ENCODE data around the gene BAG1.

BAG1 gene

DNA sequence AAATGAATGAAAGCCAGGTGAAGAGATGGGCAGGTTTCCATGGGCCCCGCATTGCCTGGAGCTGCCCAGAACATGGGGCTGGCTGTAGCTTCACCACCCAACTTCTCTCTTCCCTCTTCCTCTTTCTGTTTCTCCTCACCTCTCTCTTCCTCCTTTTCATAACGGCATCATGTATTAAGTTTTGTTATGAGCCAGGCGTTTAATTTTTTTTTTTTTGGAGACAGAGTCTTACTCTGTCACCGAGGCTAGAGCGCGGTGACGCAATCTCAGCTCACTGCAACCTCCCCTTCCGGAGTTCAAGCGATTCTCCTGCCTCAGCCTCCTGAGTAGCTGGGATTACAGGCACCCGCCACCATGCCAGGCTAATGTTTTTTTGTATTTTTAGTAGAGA, 37.5 kb downstream of the BAG1 start:
- no peak overlapping the region for H3K9ac ChIP-seq (ENCODE audit: low read depth, low read length)
- no peaks in the 10 kb centered on the region; the same call in 1 of the 2 replicates for H3K4me1 ChIP-seq (ENCODE audit: insufficient read depth, low read length)
- H3K36me3 ChIP-seq (ENCODE audit: insufficient read depth, low read length): no peaks in the 10 kb centered on the region
- H3K9me3 ChIP-seq (ENCODE audit: control insufficient read depth, insufficient read depth, low read length): no peaks in the 10 kb centered on the region

DNA sequence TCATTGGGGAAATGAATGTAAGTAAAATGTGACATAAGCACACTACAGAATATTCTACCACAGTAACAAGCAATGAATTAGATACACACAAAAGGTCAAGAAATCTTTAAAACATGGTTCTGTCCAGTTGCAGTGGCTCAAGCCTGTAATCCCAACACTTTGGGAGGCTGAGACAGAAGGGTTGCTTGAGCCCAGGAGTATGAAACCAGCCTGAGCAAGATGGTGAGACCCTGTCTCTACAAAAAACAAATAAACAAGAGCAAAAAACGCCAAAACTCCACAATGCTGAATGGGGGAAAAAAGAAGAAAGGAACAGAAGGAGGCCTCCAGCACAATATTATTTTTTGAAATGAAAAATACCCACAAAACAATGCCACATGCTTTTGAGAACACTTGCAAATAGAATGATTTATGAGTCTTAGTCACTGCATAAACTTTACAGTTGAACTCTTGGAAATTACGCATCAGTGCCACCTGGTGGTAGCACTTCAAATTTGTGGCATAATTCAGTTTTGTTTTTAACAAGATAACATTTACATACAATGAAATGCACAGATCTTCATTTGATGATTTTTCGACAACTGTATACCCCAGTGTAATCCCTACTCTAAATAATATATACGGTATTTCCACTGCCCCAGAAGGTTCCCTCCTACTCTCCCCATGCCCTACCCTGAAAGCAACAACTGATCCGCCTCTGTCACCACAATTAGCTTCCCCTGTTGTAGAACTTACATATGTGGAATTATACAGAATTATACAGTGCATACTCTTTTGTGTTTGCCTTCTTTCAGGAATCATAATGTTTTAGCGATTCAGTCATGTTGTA, 39.0 kb downstream of the BAG1 start:
- no peaks in the 10 kb centered on the region for H3K9me3 ChIP-seq (ENCODE audit: control insufficient read depth, insufficient read depth, low read length)
- no peaks in the 10 kb centered on the region for H3K36me3 ChIP-seq (ENCODE audit: insufficient read depth, low read length)
- H3K9ac ChIP-seq (ENCODE audit: low read depth, low read length): no peak overlapping the region
- no peaks in the 10 kb centered on the region; the same call in 1 of the 2 replicates for H3K4me1 ChIP-seq (ENCODE audit: insufficient read depth, low read length)

DNA sequence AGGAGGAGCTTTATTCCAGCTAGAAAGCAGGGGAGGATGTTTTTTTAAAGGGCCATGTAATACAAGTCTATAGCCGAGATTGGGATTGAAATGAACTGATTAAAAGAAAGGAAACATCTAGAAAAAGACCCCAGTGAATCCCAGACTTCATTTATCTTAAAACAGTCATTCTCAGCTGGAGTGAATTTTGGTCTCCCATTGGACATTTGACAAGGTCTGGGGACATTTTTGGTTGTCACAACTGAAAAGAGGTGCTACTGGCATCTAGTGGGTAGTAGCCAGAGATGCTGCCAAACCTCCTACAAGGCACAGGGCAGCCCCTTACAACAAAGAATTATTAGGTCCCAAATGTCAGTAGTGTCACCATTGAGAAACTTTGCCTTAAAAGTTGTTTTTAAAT, 40.8 kb downstream of the BAG1 start:
- no peaks in the 10 kb centered on the region for H3K9me3 ChIP-seq (ENCODE audit: control insufficient read depth, insufficient read depth, low read length)
- no peaks in the 10 kb centered on the region; the same call in 1 of the 2 replicates for H3K4me1 ChIP-seq (ENCODE audit: insufficient read depth, low read length)
- H3K36me3 ChIP-seq (ENCODE audit: insufficient read depth, low read length): no peaks in the 10 kb centered on the region
- H3K9ac ChIP-seq (ENCODE audit: low read depth, low read length): no peak overlapping the region

DNA sequence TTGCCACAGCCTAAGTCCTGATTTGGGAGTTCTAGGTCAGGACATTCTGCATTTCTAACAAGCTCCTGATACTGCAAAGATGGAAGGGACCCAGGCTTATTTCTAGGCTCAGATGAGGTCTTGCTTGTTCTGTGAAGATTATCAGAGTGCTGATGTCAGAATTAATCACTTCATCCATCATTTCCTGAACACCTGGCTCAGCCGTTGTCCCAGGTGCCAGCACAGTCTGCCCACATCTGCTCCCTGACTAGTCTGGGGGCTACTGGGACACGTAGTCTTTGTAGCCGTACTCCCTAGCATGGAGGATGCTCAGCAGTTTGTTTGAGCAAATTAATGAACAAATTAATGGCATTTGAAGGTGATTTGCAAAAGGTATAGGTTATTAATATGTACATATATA, 42.5 kb downstream of the BAG1 start:
- H3K9me3 ChIP-seq (ENCODE audit: control insufficient read depth, insufficient read depth, low read length): no peaks in the 10 kb centered on the region
- H3K4me1 ChIP-seq (ENCODE audit: insufficient read depth, low read length): no peaks in the 10 kb centered on the region
- no peak overlapping the region for H3K9ac ChIP-seq (ENCODE audit: low read depth, low read length)
- no peaks in the 10 kb centered on the region for H3K36me3 ChIP-seq (ENCODE audit: insufficient read depth, low read length)

DNA sequence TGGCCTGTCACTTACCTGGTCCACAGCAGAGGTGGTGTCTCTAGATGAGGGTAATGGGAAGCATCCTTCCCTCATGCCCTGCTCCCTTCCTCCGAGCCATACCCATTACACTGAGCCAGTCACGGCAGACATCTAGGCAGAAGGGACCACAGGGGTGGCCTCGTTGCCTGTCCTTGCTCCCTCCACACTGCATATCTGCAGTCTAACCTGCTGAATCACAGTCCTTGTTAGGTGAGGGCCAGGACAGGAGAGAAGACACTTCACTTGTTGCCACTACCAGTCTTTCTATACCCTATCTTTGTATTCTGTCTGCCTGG, 43.0 kb downstream of the BAG1 start:
- Histone ChIP-seq H3K9me3 (ENCODE audit: control insufficient read depth, insufficient read depth, low read length) (no peaks in the 10 kb centered on the region), H3K9ac (ENCODE audit: low read depth, low read length) (no peak overlapping the region), H3K4me1 (ENCODE audit: insufficient read depth, low read length) (no peaks in the 10 kb centered on the region), H3K36me3 (ENCODE audit: insufficient read depth, low read length) (no peaks in the 10 kb centered on the region)

DNA sequence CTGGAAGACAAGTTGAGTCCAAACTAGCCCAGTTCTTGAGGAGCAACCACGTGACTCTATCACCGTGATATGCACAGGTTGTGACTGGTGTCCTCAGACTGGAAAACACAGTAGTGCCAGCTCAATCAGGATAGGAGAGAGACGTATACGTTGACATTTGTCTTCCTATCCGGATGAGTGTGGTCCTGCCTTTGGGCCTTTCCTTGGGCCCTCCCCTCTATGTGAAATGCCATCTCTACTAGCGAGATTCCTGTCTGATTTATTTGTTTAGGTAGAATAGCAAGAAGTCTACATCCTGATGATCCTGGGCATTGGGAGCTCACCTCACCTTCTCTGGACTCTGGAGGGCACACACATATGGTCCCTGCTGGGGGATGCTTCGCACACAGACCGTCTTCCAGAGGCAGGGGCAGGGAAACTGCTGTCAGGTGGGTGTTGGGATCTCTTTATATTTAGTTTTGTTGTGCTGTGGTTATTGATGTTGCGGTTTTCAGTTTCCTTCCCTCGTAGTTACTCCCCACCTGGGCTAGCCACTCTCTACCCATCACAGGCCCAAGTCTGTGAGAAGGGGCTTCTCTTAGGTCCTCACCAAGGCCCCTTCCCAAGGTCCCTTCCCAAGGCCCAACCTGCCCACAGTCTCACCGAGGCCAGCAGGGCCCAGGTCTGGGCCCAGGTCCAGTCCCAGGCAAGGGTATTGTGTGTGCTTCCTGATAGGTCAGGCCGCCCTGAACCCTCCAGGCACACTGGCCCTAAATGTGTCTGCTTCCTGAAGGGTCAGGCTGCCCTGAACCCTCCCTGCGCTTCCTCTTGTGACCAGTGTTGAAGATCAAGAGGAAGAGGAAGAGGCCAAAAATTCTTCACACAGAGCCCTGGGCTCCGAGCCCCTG, 43.6 kb downstream of the BAG1 start:
- Histone ChIP-seq H3K36me3 (ENCODE audit: insufficient read depth, low read length) (no peaks in the 10 kb centered on the region), H3K9me3 (ENCODE audit: control insufficient read depth, insufficient read depth, low read length) (no peaks in the 10 kb centered on the region), H3K4me1 (ENCODE audit: insufficient read depth, low read length) (no peaks in the 10 kb centered on the region), H3K9ac (ENCODE audit: low read depth, low read length) (no peak overlapping the region)

DNA sequence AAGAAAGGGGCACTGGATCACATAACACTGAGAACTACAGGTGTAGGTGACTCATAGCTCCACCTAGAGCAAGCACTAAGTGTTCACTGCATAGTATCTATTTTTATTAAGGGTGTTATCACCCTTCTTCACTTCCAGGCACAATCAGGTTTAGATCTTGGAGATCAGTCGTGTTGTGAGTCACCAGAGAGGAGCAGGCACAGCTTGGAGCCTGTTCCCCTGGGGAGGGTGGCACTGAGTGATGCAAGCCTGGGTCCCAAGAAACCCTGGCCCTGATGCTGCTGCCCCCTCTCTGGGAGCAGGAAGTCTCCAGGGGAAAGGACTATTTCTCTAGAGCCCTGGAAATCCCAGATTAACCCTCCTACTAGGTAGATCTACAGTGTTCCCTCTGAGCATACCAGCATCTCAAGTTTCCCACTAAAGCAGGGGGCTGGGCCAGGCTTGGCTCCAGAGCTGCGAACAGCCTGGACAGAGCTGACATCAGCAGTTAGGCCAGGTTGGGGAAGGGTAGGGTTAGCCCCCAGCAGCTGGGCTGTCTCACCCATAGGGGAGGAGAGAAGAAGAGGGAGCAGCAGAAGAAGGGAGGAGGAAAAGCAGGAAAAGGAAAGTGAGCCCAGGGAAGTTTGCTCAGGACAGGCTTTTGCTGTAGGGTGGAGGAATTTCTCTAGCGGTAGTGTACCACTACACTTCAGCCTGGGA, 52.7 kb downstream of the BAG1 start:
- Histone ChIP-seq H3K4me1 (ENCODE audit: insufficient read depth, low read length) (peaks cover 9% of the 10 kb centered on the region), H3K9ac (ENCODE audit: low read depth, low read length) (no peak overlapping the region), H3K36me3 (ENCODE audit: insufficient read depth, low read length) (no peaks in the 10 kb centered on the region), H3K9me3 (ENCODE audit: control insufficient read depth, insufficient read depth, low read length) (no peaks in the 10 kb centered on the region)

DNA sequence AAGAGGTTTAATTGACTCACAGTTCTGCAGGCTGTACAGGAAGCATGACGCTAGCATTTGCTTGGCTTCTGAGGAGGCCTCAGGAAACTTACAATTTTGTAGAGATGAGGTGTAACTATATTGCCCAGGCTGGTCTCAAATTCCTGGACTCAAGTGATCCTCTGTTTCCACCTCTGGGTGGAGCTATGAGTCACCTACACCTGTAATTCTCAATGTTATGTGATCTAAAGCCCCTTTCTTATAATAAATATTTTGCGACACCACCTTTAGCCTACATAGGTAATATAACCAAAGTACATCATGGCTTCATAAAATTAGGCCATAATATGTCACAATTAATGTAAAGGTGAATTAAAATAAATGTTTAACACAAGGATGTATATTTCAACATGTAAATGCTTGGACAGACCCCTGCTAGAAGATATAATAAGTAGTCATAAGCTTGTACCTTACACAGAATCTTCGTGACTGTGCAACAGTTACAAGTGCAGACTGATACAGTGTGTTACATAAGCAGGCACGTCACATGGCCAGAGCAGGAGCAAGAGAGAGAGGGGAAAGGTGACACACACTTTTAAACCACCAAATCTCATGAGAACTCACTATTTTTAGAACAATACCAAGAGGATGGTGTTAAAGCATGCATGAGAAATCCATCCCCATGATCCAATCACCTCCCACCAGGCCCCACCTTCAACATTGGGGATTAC, 54.3 kb downstream of the BAG1 start:
- Histone ChIP-seq H3K9ac (ENCODE audit: low read depth, low read length) (no peak overlapping the region), H3K36me3 (ENCODE audit: insufficient read depth, low read length) (no peaks in the 10 kb centered on the region), H3K4me1 (ENCODE audit: insufficient read depth, low read length) (peaks cover 9% of the 10 kb centered on the region), H3K9me3 (ENCODE audit: control insufficient read depth, insufficient read depth, low read length) (no peaks in the 10 kb centered on the region)

DNA sequence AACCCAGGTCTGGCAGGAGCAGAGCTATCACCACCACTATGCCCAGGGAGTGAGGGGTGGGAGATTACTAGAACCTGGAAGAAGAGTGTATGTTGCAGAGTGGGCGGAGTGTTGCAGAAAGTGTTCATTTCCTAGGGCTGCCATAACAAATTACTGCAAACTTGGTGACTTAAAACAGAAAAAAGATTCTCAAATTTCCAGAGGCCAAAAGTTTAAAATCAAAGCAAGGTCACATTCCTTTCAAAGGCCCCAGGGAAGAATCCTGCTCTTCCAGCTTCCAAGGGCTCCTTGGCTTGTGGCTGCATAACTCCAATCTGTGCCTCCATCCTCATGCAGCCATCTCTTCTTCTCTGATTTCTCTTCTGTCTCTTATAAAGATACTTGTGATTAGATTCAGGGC, 55.1 kb downstream of the BAG1 start:
- Histone ChIP-seq H3K9me3 (ENCODE audit: control insufficient read depth, insufficient read depth, low read length) (no peaks in the 10 kb centered on the region), H3K4me1 (ENCODE audit: insufficient read depth, low read length) (peaks cover 9% of the 10 kb centered on the region), H3K36me3 (ENCODE audit: insufficient read depth, low read length) (no peaks in the 10 kb centered on the region), H3K9ac (ENCODE audit: low read depth, low read length) (no peak overlapping the region)

DNA sequence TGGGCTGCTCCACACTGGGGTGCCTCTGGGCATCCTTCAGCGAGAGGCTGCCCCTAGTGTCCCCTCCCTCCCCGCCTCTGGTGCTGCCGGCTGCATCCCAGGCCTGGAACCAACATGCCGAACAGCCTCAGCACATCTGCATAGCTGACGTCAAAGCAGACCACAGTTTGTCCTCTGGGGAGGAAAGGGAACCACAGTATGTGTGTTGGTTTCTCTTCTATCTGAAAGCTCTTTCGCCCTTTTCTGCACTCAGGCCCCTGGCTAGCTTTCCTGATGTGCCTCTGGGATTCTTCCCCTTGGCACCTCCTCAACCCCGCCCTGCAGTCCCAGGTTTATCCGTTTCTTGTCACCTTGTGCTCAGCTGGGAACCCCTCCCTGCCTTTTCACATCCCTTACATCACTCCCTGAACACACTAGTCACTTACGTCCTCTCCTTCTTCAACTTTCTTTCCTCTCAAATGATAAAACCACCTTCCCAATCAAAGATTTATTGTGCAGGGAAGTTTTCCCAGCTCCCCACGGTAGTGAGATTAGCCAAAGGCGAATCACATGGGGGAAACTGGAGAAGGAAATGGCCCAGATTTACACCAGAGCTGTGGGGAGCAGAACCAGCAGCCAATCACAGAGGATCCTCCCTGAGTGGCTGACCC, 61.8 kb downstream of the BAG1 start:
- Histone ChIP-seq H3K9me3 (ENCODE audit: control insufficient read depth, insufficient read depth, low read length) (no peaks in the 10 kb centered on the region), H3K9ac (ENCODE audit: low read depth, low read length) (no peak overlapping the region), H3K36me3 (ENCODE audit: insufficient read depth, low read length) (no peaks in the 10 kb centered on the region), H3K4me1 (ENCODE audit: insufficient read depth, low read length) (no peaks in the 10 kb centered on the region)

Data from ES-I3 (cell line).